NCI-H2227 (cell line): Measurements from ENCODE around the gene SMIM10L1.

ENCODE experiments used
- DNase-seq: peaks from one replicate; lab custom pipeline; 2025; ENCODE audit not compliant: unreplicated experiment; lab: John Stamatoyannopoulos, UW

The SMIM10L1 gene

DNA sequence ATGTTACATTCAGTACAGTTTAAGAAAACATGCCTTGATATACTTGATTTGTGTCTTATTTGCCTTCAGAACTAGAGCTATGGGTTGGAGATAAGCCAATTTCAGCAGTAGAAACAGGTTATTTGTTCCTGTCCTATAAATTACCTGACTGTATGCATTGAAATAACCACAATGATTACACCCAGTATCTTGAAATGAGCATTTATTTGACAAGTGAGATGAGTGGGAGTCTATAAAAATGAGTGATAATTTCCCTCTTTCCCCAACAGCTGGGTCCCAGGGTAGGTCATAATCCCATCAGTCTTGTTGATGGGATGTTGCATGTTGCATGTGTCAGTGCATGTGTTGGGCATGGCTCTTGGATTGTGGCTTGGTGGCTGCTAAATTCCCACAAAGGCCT is 12.0 kb downstream of the SMIM10L1 start:
- DNase-seq = no peak

DNA sequence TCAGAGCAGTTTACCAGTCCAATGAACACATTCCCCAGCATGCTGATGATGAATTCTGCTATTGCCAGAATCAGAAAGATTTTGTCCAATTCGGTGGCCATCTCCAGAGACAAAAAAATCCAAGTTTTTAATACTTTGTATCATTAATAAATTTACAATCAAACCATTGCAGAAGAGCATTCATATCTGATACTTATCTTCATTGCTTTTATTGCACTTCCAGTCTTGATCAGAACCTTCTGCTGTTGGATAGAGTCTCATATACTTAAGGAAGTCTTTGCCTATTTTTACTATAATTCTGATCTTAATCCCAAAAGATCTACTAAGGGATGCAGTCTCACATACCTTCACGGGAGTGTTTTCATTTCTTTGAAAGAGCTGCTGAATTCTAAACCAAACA is 15.8 kb downstream of the SMIM10L1 start, which contains the start of gene TAS2R42:
Gene TAS2R42 (minus strand): TSS at position 101 of the 400 bp plus-strand sequence. CDS start 0 bp downstream, at position 101.
- DNase-seq = no peak

DNA sequence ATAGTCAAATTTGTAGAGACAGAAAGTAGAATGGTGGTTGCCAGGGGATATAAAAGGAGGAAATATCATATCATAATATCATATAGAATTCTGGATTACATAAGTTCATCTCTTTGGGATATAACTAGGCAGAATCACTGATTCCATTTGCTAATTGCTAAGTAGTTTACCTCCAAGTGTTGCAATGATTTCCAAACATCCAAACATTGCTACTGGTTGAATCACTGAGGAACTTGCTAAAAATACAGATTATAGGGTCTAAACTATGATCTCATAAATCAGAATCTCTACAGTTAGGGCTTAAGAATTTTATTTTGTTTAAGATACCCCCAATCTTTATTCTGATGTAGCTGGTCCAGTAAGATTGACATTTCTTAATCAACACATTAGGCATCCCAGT is 31.8 kb downstream of the SMIM10L1 start:
- DNase-seq = no peak

DNA sequence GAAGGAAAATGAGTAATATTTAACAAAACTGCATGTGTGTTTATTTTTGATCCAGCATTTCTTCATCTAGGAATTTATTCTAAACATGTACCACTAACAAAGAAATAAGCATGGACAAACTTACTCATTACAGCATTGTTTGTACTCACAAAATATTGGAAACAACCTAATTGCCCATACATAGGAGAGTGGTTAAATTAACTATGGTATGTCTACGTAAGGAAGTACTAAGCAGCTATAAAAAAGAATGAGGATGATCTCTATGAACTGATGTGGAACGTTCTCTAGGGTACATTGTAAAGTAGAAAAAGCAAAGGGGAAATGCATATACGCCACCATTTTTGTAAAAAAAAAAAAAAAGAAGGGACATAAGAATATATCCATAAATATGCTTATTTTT is 33.2 kb downstream of the SMIM10L1 start:
- no peak for DNase-seq

DNA sequence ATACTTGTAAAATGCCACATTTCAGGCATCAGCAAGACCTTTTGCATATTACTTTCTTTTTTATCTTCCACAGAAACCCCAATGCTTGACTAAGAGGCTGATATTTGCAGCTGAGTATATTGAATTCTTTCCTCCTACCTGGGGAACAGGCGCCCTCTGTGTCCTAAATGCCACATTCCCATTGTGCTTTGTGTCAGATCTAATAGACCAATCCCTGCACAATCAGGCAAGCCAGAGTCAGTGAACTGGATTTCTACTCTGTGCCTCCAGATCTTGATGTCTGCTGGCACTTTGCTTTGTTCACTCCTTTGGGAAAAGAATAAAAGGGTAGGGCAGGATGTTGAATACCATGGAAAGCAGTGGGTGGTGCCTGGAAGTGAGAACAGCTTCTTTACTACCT is 38.1 kb downstream of the SMIM10L1 start:
- no peak for DNase-seq
